Neural crest cell (in vitro differentiated cells): Measurements from ENCODE around the gene OXCT2. TPM values are rescaled to one million over a fixed set of nuclear protein-coding genes. Genes with fewer than 3 reads are reported as not detected.

Experiments
- DNase-seq: peaks from one replicate; pipeline ENCODE4 v3.0.0; 2021; ENCODE audit warnings: low read depth, mixed read lengths, low spot score
- H3K27ac Mint-ChIP-seq: one replicate; pipeline ENCODE4 v1.8.0; 2021; ENCODE audit warnings: mild to moderate bottlenecking, mixed read lengths; ENCODE audit not compliant: unreplicated experiment
- H3K27me3 Mint-ChIP-seq: 2 replicates; pipeline ENCODE4 v1.8.0; 2021; ENCODE audit warnings: low read depth, mild to moderate bottlenecking, mixed read lengths
- H3K36me3 Mint-ChIP-seq: 2 replicates; pipeline ENCODE4 v1.8.0; 2021; ENCODE audit warnings: low read depth, mild to moderate bottlenecking, mixed read lengths
- H3K4me1 Mint-ChIP-seq: 2 replicates; pipeline ENCODE4 v1.8.0; 2021; ENCODE audit warnings: mixed read lengths
- H3K4me3 Mint-ChIP-seq: one replicate; pipeline ENCODE4 v1.8.0; 2021; ENCODE audit warnings: mild to moderate bottlenecking, mixed read lengths
- H3K9me3 Mint-ChIP-seq: 2 replicates; pipeline ENCODE4 v1.8.0; 2021; ENCODE audit warnings: mixed read lengths
- total RNA-seq: library from RNA; stranded (reverse); gene quantifications from 2 replicates; pipeline ENCODE4 v1.2.1, GENCODE V29; 2021
- TF ChIP-seq, protein P1 (sequence below): fragments of 200-600 bp; sonication (generic); conservative IDR thresholded peaks from 2 replicates; pipeline ENCODE4 v1.5.0; 2021; ENCODE audit warnings: antibody characterized with exemption, mild to moderate bottlenecking

OXCT2 gene
- total RNA-seq, 1 donor from 2014 or later = 0.77 TPM

DNA sequence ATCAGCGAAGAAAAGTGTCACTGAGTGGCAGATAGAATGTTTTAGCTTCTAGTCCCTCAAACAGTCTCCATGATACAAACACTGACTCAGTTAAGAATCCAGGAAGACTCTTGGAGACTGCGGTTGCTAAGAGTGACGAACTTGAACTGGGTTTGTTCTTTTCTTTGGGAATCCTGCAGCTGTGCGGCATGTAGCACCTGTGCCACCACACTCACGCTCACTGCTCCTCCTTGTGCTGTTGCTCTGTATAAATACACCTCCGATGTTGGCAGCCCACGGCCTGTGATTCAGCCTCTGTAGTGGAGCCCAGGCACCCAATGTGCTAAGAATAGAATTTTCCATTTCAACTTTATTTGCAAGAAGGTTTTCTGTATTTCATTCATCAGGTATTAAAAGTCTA lies 38.0 kb downstream of the OXCT2 start:
- H3K27me3 Mint-ChIP-seq = peaks cover 94% of the 10 kb centered on the region
- TF ChIP-seq, protein P1, sequence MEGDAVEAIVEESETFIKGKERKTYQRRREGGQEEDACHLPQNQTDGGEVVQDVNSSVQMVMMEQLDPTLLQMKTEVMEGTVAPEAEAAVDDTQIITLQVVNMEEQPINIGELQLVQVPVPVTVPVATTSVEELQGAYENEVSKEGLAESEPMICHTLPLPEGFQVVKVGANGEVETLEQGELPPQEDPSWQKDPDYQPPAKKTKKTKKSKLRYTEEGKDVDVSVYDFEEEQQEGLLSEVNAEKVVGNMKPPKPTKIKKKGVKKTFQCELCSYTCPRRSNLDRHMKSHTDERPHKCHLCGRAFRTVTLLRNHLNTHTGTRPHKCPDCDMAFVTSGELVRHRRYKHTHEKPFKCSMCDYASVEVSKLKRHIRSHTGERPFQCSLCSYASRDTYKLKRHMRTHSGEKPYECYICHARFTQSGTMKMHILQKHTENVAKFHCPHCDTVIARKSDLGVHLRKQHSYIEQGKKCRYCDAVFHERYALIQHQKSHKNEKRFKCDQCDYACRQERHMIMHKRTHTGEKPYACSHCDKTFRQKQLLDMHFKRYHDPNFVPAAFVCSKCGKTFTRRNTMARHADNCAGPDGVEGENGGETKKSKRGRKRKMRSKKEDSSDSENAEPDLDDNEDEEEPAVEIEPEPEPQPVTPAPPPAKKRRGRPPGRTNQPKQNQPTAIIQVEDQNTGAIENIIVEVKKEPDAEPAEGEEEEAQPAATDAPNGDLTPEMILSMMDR = no peak
- no peaks in the 10 kb centered on the region for H3K4me1 Mint-ChIP-seq
- H3K9me3 Mint-ChIP-seq = no peaks in the 10 kb centered on the region
- H3K4me3 Mint-ChIP-seq = no peak overlapping the region
- DNase-seq = no peak
- no peaks in the 10 kb centered on the region for H3K36me3 Mint-ChIP-seq
- no peak overlapping the region for H3K27ac Mint-ChIP-seq

DNA sequence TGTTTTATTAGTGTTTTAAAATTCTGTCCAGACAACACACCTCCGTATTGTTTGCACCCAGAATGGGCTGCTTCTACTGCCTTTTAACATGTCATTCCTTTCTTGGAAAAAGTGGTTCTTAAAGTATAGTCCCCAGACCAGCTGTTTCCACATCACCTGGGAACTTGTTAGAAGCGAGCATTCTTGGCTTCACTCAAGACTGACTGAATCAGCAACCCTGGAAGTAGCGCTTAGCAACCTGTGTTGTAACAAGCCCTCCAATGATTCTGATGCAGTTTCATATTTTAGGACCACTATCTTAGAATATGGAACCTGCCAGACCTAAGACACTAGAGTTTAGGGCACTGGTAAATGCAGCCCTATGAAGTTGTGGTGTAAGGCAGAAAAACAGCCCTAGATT lies 38.4 kb downstream of the OXCT2 start:
- peaks cover 97% of the 10 kb centered on the region for H3K27me3 Mint-ChIP-seq
- TF ChIP-seq, protein P1 = no peak

DNA sequence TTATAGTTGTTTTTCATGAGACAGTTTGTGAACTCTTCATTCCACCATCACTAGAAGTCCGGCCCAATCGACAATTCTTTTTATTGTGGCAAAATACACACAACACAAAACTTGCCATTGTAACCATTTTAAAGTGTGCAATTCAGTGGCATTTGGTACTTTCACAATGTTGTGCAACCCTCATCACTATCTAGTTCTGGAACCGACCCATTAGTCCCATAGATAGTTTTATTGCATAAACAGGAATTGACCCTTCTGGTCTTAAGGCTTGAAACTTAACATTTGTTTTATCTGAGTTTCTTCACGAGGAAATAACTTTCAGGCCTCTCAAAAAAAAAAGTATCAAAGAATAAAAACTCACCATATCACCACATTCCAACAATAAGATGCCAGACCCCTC lies 41.3 kb downstream of the OXCT2 start:
- Mint-ChIP-seq H3K4me1 (no peaks in the 10 kb centered on the region), H3K27me3 (peaks cover 99% of the 10 kb centered on the region), H3K27ac (no peak overlapping the region), H3K9me3 (no peaks in the 10 kb centered on the region), H3K4me3 (no peak overlapping the region), H3K36me3 (no peaks in the 10 kb centered on the region)
- no peak for DNase-seq
- TF ChIP-seq, protein P1 = no peak

More for the DNA sequence above, 38.4 kb downstream of the OXCT2 start:
- no peaks in the 10 kb centered on the region for H3K9me3 Mint-ChIP-seq
- H3K27ac Mint-ChIP-seq = no peak overlapping the region
- no peaks in the 10 kb centered on the region for H3K36me3 Mint-ChIP-seq
- no peak overlapping the region for H3K4me3 Mint-ChIP-seq
- H3K4me1 Mint-ChIP-seq = no peaks in the 10 kb centered on the region
- DNase-seq = no peak

DNA sequence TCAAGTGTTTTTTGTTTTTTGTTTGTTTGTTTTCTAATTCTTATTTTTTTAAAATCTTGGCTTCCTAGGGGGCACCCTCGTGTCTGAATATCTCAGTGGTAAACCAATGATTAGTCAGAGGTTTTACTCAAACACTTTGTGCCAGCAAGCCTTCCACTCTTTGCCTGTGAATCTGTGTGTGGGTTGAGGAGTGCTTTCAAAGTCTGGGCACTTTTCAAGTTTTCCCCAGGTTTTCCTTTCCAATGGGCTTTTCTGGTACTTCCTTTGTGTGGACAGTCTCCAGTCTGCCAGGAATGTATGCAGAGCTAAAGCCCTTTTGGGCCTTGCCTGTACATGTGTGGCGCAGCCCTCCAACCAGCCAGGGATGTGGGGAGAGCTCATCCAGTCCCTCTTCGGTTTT lies 42.1 kb downstream of the OXCT2 start:
- no peak for DNase-seq
- H3K36me3 Mint-ChIP-seq = no peaks in the 10 kb centered on the region
- H3K9me3 Mint-ChIP-seq = no peaks in the 10 kb centered on the region
- H3K27ac Mint-ChIP-seq = no peak overlapping the region
- peaks cover 99% of the 10 kb centered on the region for H3K27me3 Mint-ChIP-seq
- H3K4me1 Mint-ChIP-seq = no peaks in the 10 kb centered on the region
- TF ChIP-seq, protein P1 = no peak
- H3K4me3 Mint-ChIP-seq = no peak overlapping the region

DNA sequence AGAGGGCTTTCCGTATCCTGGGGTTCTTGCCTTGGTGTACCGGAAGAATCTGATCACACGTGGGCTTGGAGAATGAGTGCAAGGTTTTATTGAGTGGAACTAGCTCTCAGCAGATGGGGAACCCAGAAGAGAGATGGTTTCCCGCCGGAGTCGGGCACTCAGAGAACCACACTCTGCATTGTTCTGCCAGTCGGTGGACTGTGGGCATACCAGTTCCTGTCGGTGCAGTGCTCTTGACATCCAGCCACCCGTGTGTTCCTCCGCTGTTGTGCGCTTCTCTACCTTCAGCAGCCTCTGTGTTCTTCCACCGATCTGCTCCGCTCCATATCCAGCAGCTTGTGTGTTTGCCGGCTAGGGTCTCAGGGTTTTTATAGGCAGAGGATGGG lies 43.2 kb downstream of the OXCT2 start:
- TF ChIP-seq, protein P1 = no peak
- Mint-ChIP-seq H3K9me3 (no peaks in the 10 kb centered on the region), H3K4me3 (no peak overlapping the region), H3K27me3 (peaks cover 96% of the 10 kb centered on the region), H3K36me3 (no peaks in the 10 kb centered on the region), H3K4me1 (no peaks in the 10 kb centered on the region), H3K27ac (no peak overlapping the region)
- no peak for DNase-seq
